ENCODE data around the gene RAD9A. TPM values are rescaled to one million over a fixed set of nuclear protein-coding genes. Genes with fewer than 3 reads are reported as not detected.
A peak's percentile ranks its signal among the peaks of the same experiment; 100 is the strongest.

RAD9A gene
- polyA plus RNA-seq, 1 of the 3 experiments (the other 2 are of a cell fraction) = 22.3 TPM

DNA sequence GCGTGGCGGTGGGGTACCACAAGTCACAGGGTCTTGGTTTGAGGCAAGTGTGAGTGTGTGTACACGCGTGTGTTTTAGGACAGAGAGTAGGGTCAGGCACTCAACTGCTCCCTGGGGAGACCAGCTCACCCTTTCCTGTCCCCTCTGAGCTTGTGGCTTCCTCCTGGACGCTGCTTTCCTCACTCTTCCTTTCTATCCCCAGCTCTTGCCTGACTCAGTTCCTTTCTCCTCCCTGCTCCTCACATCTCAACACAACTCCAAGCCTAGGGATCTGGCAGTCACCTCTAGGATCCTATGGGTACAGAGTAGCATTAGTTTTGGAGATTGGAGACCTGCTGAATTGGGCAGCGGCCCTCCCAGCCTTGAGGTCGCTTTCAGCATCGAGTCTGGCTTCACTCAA is 22.5 kb upstream of the RAD9A start:
- no peak overlapping the region for H2AFZ ChIP-seq (ENCODE audit: low read depth)
- H3K9ac ChIP-seq = no peak overlapping the region
- WGBS (ENCODE audit: low lambda C conversion rate) = 84% methylated on average over 3 of the region's 8 CpGs
- peaks cover 80% of the 10 kb centered on the region for H3K79me2 ChIP-seq (ENCODE audit: insufficient read depth)
- H3K27ac ChIP-seq (ENCODE audit: low read depth in 2 of 2, low read length in 1 of 2) = peak overlapping the region in 1 of 2 experiments; percentile 9; a peak in 1 of 4 replicates
- H3K4me1 ChIP-seq (ENCODE audit: control insufficient read depth in 1 of 2, insufficient read depth in 2 of 2, low read depth in 1 of 2, low read length in 1 of 2) = peaks cover 17 to 35% of the 10 kb centered on the region in 2 experiments; a peak in 3 of 4 replicates
- H3K4me2 ChIP-seq = peak overlapping the region; percentile 38; the same call in 1 of the 2 replicates
- CTCF ChIA-PET = interaction anchor here (1.2 to 19.7 kb wide), 6 partner anchors 9 to 106 kb away, joined by 3 to 955 read pairs (median 12); partner anchors contain the start of gene POLD4
- no peaks in the 10 kb centered on the region for H3K9me3 ChIP-seq
- no peaks in the 10 kb centered on the region for H3K27me3 ChIP-seq (ENCODE audit: insufficient read depth)
- POLR2A ChIA-PET = no interaction called here
- H3F3A ChIP-seq (replicated peaks; ENCODE audit: insufficient read depth) = peaks cover 4% of the 10 kb centered on the region
- H3K4me3 ChIP-seq (ENCODE audit: low read depth in 2 of 2, low read length in 1 of 2) = no peak overlapping the region
- no peaks in the 10 kb centered on the region for H3K9me2 ChIP-seq
- peaks cover 5 to 12% of the 10 kb centered on the region in 2 experiments for H3K36me3 ChIP-seq (replicated peaks in 1 of 2; ENCODE audit: control insufficient read depth in 1 of 2, insufficient read depth in 2 of 2, low read length in 1 of 2)
- TF ChIP-seq YY1 (IDR thresholded peaks at IDR 0.05; ENCODE audit: low read depth) (no peak), SMC3 (IDR thresholded peaks at IDR 0.05; ENCODE audit: low read depth, low read length) (no peak), CHD2 (IDR thresholded peaks at IDR 0.05; ENCODE audit: low read length, partially characterized antibody) (no peak), EZH2phosphoT487 (IDR thresholded peaks at IDR 0.05; ENCODE audit: borderline replicate concordance, low read depth) (no peak), TEAD4 (IDR thresholded peaks at IDR 0.05; ENCODE audit: borderline replicate concordance, insufficient read depth) (no peak), TAF1 (IDR thresholded peaks at IDR 0.05; ENCODE audit: borderline replicate concordance, low read depth, low read length) (no peak), FOXJ3 (CRISPR knock-in tag; IDR thresholded peaks at IDR 0.05) (no peak), GABPA (IDR thresholded peaks at IDR 0.05; ENCODE audit: low read depth) (no peak), MEF2A (IDR thresholded peaks at IDR 0.05; ENCODE audit: borderline replicate concordance, low read depth) (no peak), GATA2 (CRISPR knock-in tag; IDR thresholded peaks at IDR 0.05) (no peak), JUND (IDR thresholded peaks at IDR 0.05) (no peak), RAD21 (IDR thresholded peaks at IDR 0.05; ENCODE audit: low read length) (no peak)
- TF ChIP-seq, protein P1, sequence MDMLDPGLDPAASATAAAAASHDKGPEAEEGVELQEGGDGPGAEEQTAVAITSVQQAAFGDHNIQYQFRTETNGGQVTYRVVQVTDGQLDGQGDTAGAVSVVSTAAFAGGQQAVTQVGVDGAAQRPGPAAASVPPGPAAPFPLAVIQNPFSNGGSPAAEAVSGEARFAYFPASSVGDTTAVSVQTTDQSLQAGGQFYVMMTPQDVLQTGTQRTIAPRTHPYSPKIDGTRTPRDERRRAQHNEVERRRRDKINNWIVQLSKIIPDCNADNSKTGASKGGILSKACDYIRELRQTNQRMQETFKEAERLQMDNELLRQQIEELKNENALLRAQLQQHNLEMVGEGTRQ (IDR thresholded peaks at IDR 0.05; ENCODE audit: borderline replicate concordance, low read depth, low read length) = no peak
- TF ChIP-seq, protein P2, sequence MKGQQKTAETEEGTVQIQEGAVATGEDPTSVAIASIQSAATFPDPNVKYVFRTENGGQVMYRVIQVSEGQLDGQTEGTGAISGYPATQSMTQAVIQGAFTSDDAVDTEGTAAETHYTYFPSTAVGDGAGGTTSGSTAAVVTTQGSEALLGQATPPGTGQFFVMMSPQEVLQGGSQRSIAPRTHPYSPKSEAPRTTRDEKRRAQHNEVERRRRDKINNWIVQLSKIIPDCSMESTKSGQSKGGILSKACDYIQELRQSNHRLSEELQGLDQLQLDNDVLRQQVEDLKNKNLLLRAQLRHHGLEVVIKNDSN (IDR thresholded peaks at IDR 0.05; ENCODE audit: borderline replicate concordance, low read depth) = no peak
- TF ChIP-seq, protein P3, sequence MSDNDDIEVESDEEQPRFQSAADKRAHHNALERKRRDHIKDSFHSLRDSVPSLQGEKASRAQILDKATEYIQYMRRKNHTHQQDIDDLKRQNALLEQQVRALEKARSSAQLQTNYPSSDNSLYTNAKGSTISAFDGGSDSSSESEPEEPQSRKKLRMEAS (IDR thresholded peaks at IDR 0.05; ENCODE audit: low read depth) = no peak
- TF ChIP-seq, protein P4, sequence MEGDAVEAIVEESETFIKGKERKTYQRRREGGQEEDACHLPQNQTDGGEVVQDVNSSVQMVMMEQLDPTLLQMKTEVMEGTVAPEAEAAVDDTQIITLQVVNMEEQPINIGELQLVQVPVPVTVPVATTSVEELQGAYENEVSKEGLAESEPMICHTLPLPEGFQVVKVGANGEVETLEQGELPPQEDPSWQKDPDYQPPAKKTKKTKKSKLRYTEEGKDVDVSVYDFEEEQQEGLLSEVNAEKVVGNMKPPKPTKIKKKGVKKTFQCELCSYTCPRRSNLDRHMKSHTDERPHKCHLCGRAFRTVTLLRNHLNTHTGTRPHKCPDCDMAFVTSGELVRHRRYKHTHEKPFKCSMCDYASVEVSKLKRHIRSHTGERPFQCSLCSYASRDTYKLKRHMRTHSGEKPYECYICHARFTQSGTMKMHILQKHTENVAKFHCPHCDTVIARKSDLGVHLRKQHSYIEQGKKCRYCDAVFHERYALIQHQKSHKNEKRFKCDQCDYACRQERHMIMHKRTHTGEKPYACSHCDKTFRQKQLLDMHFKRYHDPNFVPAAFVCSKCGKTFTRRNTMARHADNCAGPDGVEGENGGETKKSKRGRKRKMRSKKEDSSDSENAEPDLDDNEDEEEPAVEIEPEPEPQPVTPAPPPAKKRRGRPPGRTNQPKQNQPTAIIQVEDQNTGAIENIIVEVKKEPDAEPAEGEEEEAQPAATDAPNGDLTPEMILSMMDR (IDR thresholded peaks at IDR 0.05) = no peak
- peaks cover 71% of the 10 kb centered on the region for H4K20me1 ChIP-seq (ENCODE audit: insufficient read depth)
- no peak for DNase-seq
